NCI-H128 (cell line): ENCODE results near the gene FGD6.
"Not testable (repeated sequence)": the region's sequence is repeated elsewhere in the genome, so short reads cannot be mapped to it uniquely, and the experiment has no call there.

Experiments
- DNase-seq: peaks from one replicate; lab custom pipeline; 2025; ENCODE audit not compliant: unreplicated experiment; lab: John Stamatoyannopoulos, UW

Gene FGD6

GRCh38 chr12:95217377-95218149 is at the start of gene FGD6, which contains the start of gene VEZT:
Gene FGD6 (minus strand): TSS chr12:95217467. CDS start chr12:95217240, 227 bp downstream.
Gene VEZT (plus strand): TSS chr12:95217807. CDS start chr12:95217851, 44 bp downstream.
- peak; percentile 100 for DNase-seq

GRCh38 chr12:95266254-95266653 is 49.0 kb upstream of the FGD6 start:
- DNase-seq, result no peak

DNA sequence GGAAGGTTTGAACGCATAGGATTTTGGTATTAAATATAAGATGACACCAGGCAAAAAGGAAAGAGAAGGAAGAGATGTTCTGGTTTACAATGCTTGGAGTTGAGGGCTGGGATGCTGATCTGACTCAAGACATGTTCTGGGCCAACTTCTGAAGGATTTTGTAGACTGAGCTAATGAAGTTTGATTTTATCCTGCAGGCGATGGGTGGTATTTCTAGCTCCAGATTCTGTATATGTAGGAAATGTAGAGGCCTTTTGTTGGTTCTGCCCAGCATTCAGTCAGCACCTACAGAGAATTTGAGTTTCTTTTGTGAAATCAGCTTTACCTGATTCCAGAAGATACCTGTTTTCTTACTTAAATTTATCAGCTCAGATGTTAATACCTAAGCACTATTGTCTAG is 48.5 kb upstream of the FGD6 start:
- DNase-seq, result no peak

- DNase-seq, result no peak
Observed at GRCh38 chr12:95262808-95263207, 45.5 kb upstream of the FGD6 start.

DNA sequence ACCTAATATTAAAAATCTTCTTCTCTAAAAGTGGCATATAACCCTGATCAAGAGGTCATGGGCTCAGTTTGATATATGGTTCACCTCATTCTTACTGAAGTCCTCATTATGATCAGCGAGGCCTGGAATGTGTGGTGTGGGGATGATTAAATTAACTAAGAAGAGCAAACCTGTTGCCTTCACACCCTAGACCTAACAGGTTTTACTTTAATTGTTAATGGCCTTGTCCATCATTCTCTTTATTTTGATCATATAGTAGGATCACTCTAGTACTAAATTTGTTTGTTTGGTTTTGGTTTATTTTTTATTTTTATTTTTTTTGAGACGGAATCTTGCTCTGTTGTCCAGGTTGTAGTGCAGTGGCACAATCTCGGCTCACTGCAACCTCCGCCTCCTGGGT is 43.8 kb upstream of the FGD6 start:
- no peak for DNase-seq

DNA sequence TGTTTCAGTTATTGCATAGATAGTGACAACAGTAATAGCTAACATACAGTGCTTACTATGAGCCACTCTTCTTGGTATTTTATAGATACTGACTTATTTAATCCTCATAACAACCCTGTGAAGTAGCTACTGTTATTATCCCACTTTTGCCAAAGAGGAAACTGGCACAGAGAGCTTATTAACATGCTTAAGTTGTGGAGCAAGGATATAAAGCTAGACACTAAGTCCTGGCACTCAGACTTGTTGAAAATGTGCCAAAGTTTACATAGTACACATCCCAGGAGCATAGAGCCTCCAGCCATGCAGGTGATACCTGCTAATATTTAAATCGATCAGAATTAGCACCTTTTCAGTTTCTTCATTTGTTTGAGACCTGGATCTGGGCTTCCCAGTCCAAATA is 42.1 kb upstream of the FGD6 start:
- no peak for DNase-seq

- no peak for DNase-seq
Observed at GRCh38 chr12:95258803-95259202, 41.5 kb upstream of the FGD6 start.

DNA sequence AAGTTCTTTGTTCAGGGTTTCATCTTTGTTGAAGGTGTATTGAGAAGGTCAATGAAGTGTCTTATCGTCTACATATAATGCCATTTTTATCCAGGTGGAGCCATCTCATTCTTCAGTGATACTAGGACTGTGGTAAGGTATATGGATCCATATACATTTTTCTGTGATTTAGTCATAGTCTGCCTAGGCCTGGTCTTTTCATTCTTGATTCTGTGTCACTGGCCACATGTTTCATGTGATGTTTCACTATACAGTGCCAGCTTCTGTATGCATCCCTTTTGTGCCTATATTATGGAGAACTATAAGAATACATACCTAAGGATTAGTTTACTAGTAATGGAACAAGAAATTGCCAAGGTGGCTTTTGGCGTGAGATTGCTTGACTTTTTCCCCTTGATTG is 40.9 kb upstream of the FGD6 start:
- DNase-seq, result no peak

GRCh38 chr12:95257541-95257940 is 40.3 kb upstream of the FGD6 start:
- DNase-seq, result no peak

DNA sequence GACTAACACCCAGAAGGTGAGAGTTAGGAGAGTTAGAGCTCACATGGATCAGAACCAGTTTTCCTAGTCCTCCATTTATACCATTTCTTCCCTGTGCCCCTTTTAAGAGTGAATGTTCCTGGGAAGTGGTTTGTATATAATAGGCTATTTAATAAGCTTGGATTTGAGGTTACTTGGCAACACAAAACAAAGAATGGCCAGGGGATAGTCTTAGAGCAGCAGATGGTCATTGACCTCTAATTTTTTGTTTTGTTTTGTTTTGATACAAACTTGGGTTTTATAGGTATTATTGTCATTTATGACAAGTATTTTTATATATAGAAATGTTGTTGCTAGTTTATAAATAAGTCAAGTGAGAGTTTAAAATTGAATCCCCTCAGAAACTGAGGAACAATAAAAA is 36.1 kb upstream of the FGD6 start:
- DNase-seq, result no peak

GRCh38 chr12:95248604-95249360 is 31.5 kb upstream of the FGD6 start:
- DNase-seq, result no peak

DNA sequence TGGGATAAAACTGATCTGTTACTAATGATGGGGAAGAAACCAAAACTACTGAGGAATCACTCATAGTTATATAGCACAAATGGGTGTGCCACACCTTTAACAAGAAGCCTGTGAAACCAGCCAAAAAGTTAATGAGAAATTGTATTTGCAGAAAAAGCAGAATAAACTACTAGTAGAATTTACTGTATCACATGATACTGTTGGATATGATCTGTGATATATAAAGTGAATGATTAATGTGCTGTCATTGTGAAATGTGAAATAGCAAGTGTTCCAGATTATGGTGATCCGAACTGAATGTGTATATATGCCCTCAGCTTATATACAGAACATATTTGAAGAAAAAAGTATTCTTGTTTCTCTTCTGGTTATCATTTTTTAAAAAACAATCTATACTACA is 30.8 kb upstream of the FGD6 start:
- no peak for DNase-seq

DNA sequence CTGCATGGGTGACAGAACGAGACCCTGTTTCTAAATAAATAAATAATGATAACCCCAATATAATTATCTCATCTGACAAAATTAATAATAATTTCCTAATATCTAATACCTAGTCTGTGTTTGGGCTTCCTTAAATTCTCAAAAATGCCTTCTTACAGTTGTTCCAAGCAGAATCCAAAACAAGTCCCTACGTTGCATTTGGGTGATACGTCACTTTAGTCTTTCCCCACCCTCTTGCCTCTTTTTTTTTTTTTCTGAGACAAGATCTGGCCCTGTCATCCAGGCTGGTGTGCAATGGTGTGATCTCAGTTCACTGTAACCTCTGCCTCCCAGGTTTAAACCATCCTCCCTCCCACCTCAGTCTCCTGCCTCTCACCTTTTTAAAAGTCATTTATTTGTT is 27.1 kb upstream of the FGD6 start:
- no peak for DNase-seq

DNA sequence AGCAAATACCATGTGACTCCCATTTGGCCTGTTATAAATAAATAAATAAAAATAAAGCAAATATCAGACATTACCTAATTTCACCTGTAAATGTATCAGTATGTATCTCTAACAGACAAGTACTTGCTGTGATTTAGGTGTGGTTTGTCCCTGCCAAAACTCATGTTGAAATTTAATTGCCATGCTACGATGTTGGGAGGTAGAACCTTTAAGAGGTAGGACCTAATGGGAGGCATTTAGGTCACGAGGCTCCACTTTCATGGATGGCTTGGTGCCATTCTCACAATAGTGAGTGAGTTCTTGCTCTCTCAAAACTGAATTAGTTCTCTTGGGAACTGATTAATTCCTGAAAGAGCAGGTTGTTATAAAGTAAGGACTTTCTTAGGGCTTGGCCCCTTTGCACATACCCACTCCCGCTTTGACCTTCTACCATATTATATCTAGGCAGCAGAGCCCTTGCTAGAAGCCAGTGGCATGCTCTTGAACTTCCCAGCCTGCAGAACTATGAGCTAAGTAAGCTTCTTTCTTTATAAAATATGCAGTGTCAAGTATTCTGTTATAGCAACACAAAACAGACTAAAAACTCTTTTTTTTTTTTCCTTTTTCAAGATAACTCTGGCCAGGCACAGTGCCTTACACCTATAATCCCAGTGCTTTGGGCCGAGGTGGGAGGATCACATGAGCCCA is 26.4 kb upstream of the FGD6 start:
- no peak for DNase-seq

DNA sequence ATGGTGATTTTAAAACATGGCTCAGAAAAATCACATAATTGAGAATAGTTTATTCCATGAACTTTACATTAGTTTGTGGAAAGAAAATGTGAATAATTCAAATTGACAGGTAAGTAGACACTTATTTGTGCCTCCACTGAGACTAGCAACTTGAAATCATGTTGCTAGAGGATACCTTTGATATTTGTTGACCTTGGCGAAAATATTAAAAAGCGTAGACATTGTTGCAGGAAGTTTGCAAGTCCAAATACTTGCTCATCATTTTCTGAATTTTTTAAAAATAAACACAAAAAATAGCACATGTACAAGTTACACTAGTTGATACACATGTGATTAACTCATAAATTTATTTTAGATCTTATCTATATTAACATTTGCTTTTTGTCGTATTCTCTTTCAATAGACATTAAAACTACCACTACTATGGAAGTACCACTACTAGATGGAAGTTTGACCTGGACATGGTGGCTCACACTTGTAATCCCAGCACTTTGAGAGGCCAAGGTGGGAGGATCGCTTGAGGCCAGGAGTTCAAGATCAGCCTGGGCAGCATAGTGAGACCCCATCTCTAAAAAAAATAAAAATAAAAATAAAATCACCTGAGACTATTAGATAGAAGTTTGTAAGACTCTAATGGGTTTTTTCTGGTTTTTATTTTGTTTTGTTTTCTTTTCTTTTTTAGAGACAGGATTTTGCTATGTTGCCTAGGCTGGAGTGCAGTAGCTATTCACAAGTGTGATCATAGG is 24.7 kb upstream of the FGD6 start:
- DNase-seq, result no peak

GRCh38 chr12:95241138-95241537 is 23.9 kb upstream of the FGD6 start:
- not testable (repeated sequence) for DNase-seq

- DNase-seq, result no peak
Observed at GRCh38 chr12:95240556-95240955, 23.3 kb upstream of the FGD6 start.

- not testable (repeated sequence) for DNase-seq
Observed at GRCh38 chr12:95239835-95240234, 22.6 kb upstream of the FGD6 start.

DNA sequence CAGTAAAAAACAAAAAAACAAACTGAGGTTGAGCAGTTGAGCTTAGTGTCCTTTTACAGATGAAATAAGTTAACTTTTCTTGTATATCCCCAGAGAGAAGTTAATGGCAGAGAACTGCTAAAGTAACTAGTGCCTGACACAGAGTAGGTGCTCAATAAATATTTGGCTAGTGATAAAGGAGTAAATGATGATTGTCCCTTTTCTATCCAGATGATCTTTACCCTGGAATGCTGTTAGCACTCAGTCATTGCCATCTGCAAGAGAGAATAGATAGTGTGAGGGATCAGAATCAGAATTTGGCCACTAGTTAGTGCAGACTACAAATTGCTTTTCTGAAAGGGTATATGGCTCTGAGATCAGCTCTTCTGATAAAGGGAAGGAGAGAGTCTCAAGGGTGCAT is 21.9 kb upstream of the FGD6 start:
- no peak for DNase-seq

DNA sequence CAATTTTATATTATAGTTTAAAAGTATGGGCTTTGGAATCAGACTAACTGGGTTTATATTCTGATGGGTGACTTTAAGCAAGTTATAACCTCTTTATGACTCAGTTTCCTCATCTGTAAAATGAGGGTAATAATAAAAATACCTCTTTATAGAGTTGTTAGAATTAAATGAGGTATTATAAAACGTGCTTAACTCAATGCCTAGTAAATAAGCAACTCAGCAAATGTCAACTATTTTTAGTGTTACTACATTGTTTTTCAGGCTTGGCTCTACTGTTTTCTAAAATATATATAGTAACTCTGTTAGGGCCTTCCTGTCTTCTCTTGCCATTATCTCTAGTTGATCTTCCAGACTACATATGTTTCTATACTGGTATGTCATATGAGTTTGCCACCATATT is 20.9 kb upstream of the FGD6 start:
- no peak for DNase-seq

GRCh38 chr12:95237315-95237714 is 20.0 kb upstream of the FGD6 start:
- DNase-seq, result no peak
